GM12864 (cell line): Measurements from ENCODE around the gene VEZT.
"Not testable (repeated sequence)": the region's sequence is repeated elsewhere in the genome, so short reads cannot be mapped to it uniquely, and the experiment has no call there.

Source experiments
- DNase-seq: peaks from one replicate; pipeline ENCODE4 v3.0.0-alpha.2; 2011; ENCODE audit warnings: low read depth
- H3K4me3 ChIP-seq: 2 replicates; pipeline ENCODE4 v1.5.1; 2011; ENCODE audit warnings: mild to moderate bottlenecking, low read depth, low read length, control low read depth
- TF ChIP-seq, protein P1 (sequence below): IDR thresholded peaks from 2 replicates; pipeline ENCODE4 v1.5.1; 2011; ENCODE audit warnings: low read depth, mild to moderate bottlenecking, moderate library complexity, low read length, control low read depth, inconsistent platforms; ENCODE audit errors: missing control alignments

The VEZT gene

DNA sequence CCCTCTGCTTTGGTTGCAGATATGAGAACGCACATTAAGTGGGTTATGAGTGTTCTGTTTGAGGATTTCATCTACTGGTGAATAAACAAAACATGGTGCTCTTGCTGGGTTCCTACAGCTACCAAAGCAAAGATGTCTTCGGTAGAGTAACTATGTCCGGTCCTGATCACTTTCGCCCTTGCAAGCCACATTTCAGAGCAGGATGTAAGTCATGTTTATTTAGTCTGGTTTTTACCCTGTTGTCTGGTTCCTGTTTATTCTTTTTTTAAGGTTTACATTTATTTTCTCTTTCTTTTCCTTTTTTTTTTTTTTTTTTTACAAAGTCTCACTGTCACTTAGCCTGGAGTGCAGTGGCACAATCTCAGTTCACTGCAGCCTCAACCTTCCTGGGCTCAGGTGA lies 99.2 kb downstream of the VEZT start:
- TF ChIP-seq, protein P1, sequence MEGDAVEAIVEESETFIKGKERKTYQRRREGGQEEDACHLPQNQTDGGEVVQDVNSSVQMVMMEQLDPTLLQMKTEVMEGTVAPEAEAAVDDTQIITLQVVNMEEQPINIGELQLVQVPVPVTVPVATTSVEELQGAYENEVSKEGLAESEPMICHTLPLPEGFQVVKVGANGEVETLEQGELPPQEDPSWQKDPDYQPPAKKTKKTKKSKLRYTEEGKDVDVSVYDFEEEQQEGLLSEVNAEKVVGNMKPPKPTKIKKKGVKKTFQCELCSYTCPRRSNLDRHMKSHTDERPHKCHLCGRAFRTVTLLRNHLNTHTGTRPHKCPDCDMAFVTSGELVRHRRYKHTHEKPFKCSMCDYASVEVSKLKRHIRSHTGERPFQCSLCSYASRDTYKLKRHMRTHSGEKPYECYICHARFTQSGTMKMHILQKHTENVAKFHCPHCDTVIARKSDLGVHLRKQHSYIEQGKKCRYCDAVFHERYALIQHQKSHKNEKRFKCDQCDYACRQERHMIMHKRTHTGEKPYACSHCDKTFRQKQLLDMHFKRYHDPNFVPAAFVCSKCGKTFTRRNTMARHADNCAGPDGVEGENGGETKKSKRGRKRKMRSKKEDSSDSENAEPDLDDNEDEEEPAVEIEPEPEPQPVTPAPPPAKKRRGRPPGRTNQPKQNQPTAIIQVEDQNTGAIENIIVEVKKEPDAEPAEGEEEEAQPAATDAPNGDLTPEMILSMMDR: no peak
- H3K4me3 ChIP-seq: no peak overlapping the region
- no peak for DNase-seq

DNA sequence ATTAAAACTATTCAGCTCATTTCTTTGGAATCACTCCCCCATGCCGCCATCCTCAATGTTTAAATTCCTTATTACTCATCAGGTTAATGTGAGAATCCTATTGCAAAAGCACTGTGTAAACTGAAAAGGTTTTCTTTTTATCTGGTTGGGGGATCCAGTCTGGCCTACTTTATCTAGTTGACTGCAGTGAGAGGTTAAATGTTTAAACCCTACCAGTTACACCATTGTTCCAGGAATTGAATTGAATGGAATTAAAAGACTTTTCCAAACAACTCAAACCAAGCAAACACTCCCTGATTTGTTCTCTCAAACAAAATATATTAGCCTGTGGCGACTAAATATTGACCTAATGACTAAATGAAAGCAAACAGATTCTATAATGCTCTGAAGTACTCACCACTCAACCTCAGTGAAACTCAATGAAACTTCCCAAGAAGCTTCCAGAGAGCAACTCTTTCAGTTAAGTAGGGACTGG lies 100.5 kb downstream of the VEZT start:
- DNase-seq: no peak
- no peak overlapping the region for H3K4me3 ChIP-seq
- TF ChIP-seq, protein P1: no peak

DNA sequence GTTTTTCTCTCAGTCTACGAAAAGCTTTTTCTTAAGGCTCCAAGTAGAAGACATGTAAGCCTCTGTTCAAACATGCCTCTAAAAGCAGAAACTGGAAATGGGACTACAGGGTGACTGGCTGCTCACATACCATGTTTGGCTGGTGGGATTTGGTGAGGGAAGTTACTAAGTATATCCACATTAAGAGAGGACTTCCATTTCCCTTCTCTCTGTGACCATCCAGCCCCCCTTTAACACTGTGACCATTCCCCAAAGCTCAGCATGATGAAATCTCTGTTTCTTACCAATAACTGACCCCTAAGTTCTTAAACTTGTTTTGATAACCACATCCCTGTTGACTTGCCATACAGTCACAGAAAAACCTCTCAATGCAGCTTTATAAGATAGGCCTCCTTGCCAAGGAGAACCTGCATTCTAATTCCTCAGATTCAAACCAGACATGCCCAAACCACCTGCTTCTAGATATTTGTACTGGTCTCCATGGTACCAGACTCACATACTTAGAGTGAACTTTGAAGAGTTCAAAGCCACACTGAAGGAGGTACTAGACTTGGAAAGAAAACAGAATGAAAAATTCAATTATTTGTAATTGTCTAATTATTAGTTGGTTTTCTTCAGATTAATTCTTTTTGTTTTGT lies 102.2 kb downstream of the VEZT start:
- no peak overlapping the region for H3K4me3 ChIP-seq
- TF ChIP-seq, protein P1: no peak
- DNase-seq: no peak

DNA sequence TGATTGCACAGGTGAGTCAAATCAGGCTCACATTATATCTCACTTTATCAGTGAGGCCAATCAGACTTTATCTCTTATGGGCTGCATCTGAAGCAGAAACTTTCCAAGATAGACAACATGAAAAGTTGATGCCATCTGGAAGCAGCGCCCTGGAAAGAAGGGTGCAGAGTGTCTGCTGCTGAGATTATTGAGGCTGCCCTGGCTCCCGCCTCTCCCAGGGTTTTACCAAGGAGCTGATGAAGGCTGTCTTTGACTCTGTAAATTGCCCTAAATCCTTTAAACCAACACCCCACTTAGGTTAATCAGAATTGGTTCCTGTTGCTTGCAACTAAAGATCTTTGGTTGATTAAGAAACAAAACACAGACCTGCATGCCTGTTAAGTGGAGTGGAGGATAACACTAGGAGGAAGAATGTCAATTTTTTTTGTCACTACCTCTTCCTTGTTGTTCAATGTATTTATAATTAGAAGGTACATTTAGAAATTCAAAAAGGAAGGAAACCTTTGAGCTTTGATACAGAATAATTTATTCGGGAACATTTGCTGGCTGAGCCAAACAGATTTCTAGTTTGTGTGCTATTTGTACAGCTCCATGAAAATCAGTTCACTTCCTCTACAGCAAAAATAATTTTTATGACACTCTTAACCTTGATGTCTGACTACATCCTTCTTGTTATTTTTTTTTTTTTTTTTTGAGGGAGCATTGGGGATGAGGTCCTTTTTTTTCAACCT lies 104.1 kb downstream of the VEZT start:
- DNase-seq: no peak
- no peak overlapping the region for H3K4me3 ChIP-seq
- TF ChIP-seq, protein P1: no peak

DNA sequence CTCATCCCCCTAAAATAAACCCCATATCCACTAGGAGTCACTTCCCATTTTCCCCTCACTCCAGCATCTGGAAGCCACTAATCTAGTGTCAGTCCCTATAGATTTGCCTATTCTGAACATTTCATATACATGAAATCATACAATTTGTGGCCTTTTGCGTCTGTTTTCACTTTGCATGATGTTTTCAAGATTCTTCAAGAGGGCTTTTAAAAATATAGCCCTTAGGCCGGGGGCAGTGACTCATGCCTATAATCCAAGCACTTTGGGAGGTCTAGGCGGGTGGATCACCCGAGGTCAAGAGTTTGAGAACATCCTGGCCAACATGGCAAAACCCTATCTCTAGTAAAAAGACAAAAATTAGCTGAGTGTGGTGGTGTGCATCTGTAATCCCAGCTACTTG lies 104.7 kb downstream of the VEZT start:
- TF ChIP-seq, protein P1: no peak

DNA sequence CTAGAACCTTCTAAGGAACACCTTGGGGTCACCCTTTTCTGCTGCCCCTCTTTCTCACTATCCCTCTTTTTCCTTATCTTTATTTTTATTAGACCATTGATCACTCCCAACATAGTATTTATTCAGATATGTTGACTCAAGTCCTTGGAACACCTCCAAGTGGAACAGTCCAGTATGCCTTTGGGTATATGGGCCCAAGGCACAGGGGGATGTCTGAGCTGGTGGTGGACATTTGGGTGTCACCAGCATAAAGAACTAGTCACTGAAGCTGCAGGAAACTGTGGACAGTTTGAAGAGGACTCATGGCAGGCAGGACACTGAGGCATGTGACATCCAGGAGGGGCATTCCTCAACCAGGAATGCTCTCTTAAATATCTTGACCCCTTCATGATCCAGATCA lies 105.6 kb downstream of the VEZT start:
- no peak for DNase-seq
- no peak overlapping the region for H3K4me3 ChIP-seq
- TF ChIP-seq, protein P1: no peak

More for the DNA sequence above, 104.7 kb downstream of the VEZT start:
- DNase-seq: no peak
- H3K4me3 ChIP-seq: no peak overlapping the region

DNA sequence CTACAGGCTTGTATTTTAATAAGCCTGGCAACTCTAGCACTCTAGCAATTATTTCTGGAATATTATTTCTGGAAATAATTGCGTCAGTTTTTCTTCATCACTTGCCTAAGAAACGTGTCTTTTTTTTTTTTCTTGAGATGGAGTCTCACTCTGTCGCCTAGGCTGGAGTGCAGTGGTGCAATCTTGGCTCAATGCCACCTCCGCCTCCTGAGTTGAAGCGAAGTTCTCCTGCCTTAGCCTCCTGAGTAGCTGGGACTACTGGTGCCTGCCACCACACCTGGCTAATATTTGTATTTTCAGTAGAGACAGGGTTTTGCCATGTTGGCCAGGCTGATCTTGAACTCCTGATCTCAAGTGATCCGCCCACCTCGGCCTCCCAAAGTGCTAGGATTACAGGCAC lies 106.6 kb downstream of the VEZT start:
- H3K4me3 ChIP-seq, DNase-seq: not testable (repeated sequence)
